Neural cell (in vitro differentiated cells): ENCODE measurements around the gene VAV3. TPM values are rescaled to one million over a fixed set of nuclear protein-coding genes. Genes with fewer than 3 reads are reported as not detected.

Source experiments
- H2AFZ ChIP-seq: fragments of 200-600, 300-800 bp; sonication (generic), shearing (Covaris generic); 2 replicates; pipeline ENCODE4 v1.6.0; 2014; ENCODE audit warnings: low read depth, mild to moderate bottlenecking, antibody characterized with exemption, low read length, moderate library complexity
- H3F3A ChIP-seq: fragments of 200-600 bp; shearing (Covaris generic); 2 replicates; pipeline ENCODE4 v1.6.1; 2016; ENCODE audit warnings: mild to moderate bottlenecking, moderate library complexity, mixed read lengths, antibody characterized with exemption, low read length; ENCODE audit not compliant: insufficient read depth, poor library complexity, severe bottlenecking
- H3K27ac ChIP-seq: fragments of 200-600, 300-800 bp; sonication (generic), shearing (Covaris generic); 2 replicates; pipeline ENCODE4 v1.5.1; 2014; ENCODE audit warnings: mild to moderate bottlenecking, low read length, moderate library complexity
- H3K27me3 ChIP-seq: fragments of 300-800, 200-600 bp; sonication (generic), shearing (Covaris generic); 2 replicates; pipeline ENCODE4 v1.6.0; 2014; ENCODE audit warnings: mild to moderate bottlenecking, low read depth, low read length, moderate library complexity; ENCODE audit not compliant: insufficient read depth
- H3K36me3 ChIP-seq: fragments of 300-800, 200-600 bp; sonication (generic), shearing (Covaris generic); 2 replicates; pipeline ENCODE4 v1.5.1; 2014; ENCODE audit warnings: mild to moderate bottlenecking, antibody characterized with exemption, low read length, moderate library complexity; ENCODE audit not compliant: insufficient read depth
- H3K4me2 ChIP-seq: fragments of 300-800, 200-600 bp; sonication (generic), shearing (Covaris generic); 2 replicates; pipeline ENCODE4 v1.6.0; 2014; ENCODE audit warnings: mild to moderate bottlenecking, low read length
- H3K4me3 ChIP-seq: fragments of 300-800, 200-600 bp; sonication (generic), shearing (Covaris generic); 2 replicates; pipeline ENCODE4 v1.5.1; 2014; ENCODE audit warnings: mild to moderate bottlenecking, low read length, moderate library complexity
- H3K79me2 ChIP-seq: fragments of 200-600 bp; shearing (Covaris generic); replicated peaks from 2 replicates; pipeline ENCODE4 v1.6.0; 2014; ENCODE audit warnings: mild to moderate bottlenecking, low read length, moderate library complexity; ENCODE audit not compliant: insufficient read depth
- H3K9ac ChIP-seq: fragments of 300-800, 200-600 bp; sonication (generic), shearing (Covaris generic); 2 replicates; pipeline ENCODE4 v1.6.1; 2016; ENCODE audit warnings: mild to moderate bottlenecking, low read length, mixed read lengths
- H3K9me2 ChIP-seq: fragments of 200-600 bp; shearing (Covaris generic); 2 replicates; pipeline ENCODE4 v1.6.1; 2016; ENCODE audit warnings: mild to moderate bottlenecking, low read length, mixed read lengths; ENCODE audit not compliant: insufficient read depth
- H3K9me3 ChIP-seq: fragments of 200-600, 300-800 bp; sonication (generic), shearing (Covaris generic); 2 replicates; pipeline ENCODE4 v1.6.1; 2016; ENCODE audit warnings: mild to moderate bottlenecking, mixed run types, low read length, moderate library complexity, mixed read lengths
- H4K20me1 ChIP-seq: fragments of 200-600 bp; shearing (Covaris generic); 2 replicates; pipeline ENCODE4 v1.6.1; 2016; ENCODE audit warnings: mild to moderate bottlenecking, mixed run types; ENCODE audit not compliant: insufficient read depth
- CTCF ChIP-seq: fragments of 450-650 bp; IDR thresholded peaks from 2 replicates; pipeline ENCODE4 v1.5.1; 2014; ENCODE audit warnings: antibody characterized with exemption, mild to moderate bottlenecking, moderate library complexity; ENCODE audit not compliant: poor library complexity, severe bottlenecking
- EP300 ChIP-seq: fragments of 450-650 bp; conservative IDR thresholded peaks from 2 replicates; pipeline ENCODE4 v1.6.1; 2014; ENCODE audit warnings: antibody characterized with exemption, mild to moderate bottlenecking, moderate library complexity; ENCODE audit not compliant: poor library complexity, severe bottlenecking
- EZH2 ChIP-seq: fragments of 200-600, 300-800 bp; shearing (Covaris generic), sonication (generic); IDR thresholded peaks from 2 replicates; pipeline ENCODE4 v1.6.1; 2014; ENCODE audit warnings: antibody characterized with exemption, low read length, borderline replicate concordance, mild to moderate bottlenecking; ENCODE audit not compliant: insufficient read depth, poor library complexity, severe bottlenecking
- MXI1 ChIP-seq: fragments of 450-650 bp; conservative IDR thresholded peaks from 2 replicates; pipeline ENCODE4 v1.6.1; 2014; ENCODE audit warnings: antibody characterized with exemption, mild to moderate bottlenecking; ENCODE audit not compliant: poor library complexity, severe bottlenecking
- POLR2AphosphoS5 ChIP-seq: IDR thresholded peaks from 2 replicates; pipeline ENCODE4 v1.6.1; 2012
- RAD21 ChIP-seq: fragments of 450-650 bp; conservative IDR thresholded peaks from 2 replicates; pipeline ENCODE4 v1.6.1; 2014; ENCODE audit warnings: antibody characterized with exemption, mild to moderate bottlenecking, moderate library complexity
- REST ChIP-seq: IDR thresholded peaks from 2 replicates; pipeline ENCODE4 v1.6.1; 2012; ENCODE audit warnings: borderline replicate concordance
- SMC3 ChIP-seq: fragments of 450-650 bp; conservative IDR thresholded peaks from 2 replicates; pipeline ENCODE4 v1.6.1; 2014; ENCODE audit warnings: antibody characterized with exemption, mild to moderate bottlenecking, moderate library complexity; ENCODE audit not compliant: poor library complexity
- TAF1 ChIP-seq: IDR thresholded peaks from 2 replicates; pipeline ENCODE4 v1.6.1; 2012; ENCODE audit warnings: low read depth
- polyA plus RNA-seq: library from polyadenylated mRNA; depleted of rRNA; stranded (reverse); fragments of >200 nt; gene quantifications from 2 replicates; pipeline ENCODE4 v1.2.3, GENCODE V29; 2014

The VAV3 gene
- polyA plus RNA-seq, 1 donor from 2014 or later, result 7.6 TPM

GRCh38 chr1:107741242-107741641 lies 223.7 kb downstream of the VAV3 start:
- Histone ChIP-seq H3F3A (no peaks in the 10 kb centered on the region), H3K79me2 (no peaks in the 10 kb centered on the region), H3K27ac (no peak overlapping the region), H3K27me3 (no peaks in the 10 kb centered on the region), H3K9ac (no peak overlapping the region), H3K4me3 (no peak overlapping the region), H3K4me2 (no peak overlapping the region), H4K20me1 (no peaks in the 10 kb centered on the region), H2AFZ (no peak overlapping the region), H3K9me3 (no peaks in the 10 kb centered on the region), H3K9me2 (no peaks in the 10 kb centered on the region), H3K36me3 (no peaks in the 10 kb centered on the region)
- TF ChIP-seq CTCF (no peak), MXI1 (no peak), RAD21 (no peak), POLR2AphosphoS5 (no peak)

GRCh38 chr1:107740579-107740978 lies 224.4 kb downstream of the VAV3 start:
- H3K9me3 ChIP-seq, result no peaks in the 10 kb centered on the region
- H3K4me3 ChIP-seq, result no peak overlapping the region

More at GRCh38 chr1:107740579-107740978, 224.4 kb downstream of the VAV3 start:
- no peaks in the 10 kb centered on the region for H3K36me3 ChIP-seq
- no peaks in the 10 kb centered on the region for H3K79me2 ChIP-seq
- no peak overlapping the region for H3K27ac ChIP-seq
- H3K27me3 ChIP-seq, result no peaks in the 10 kb centered on the region
- H2AFZ ChIP-seq, result no peak overlapping the region
- no peak overlapping the region for H3K9ac ChIP-seq
- H3F3A ChIP-seq, result no peaks in the 10 kb centered on the region
- no peaks in the 10 kb centered on the region for H4K20me1 ChIP-seq
- TF ChIP-seq EZH2 (no peak), SMC3 (no peak), MXI1 (no peak), RAD21 (no peak), POLR2AphosphoS5 (no peak), REST (no peak), CTCF (no peak), EP300 (no peak), TAF1 (no peak)
- H3K4me2 ChIP-seq, result no peak overlapping the region
- no peaks in the 10 kb centered on the region for H3K9me2 ChIP-seq
